OCI-LY3 (cell line): Measurements from ENCODE around the gene ADCYAP1.

Source experiments
- H2AFZ ChIP-seq: fragments of 200-600, 300-600 bp; shearing (Covaris generic); 2 replicates; pipeline ENCODE4 v1.6.0; 2014; ENCODE audit warnings: antibody characterized with exemption, low read depth, low read length
- H3K27ac ChIP-seq: fragments of 200-600, 300-600 bp; sonication (generic); 2 replicates; pipeline ENCODE4 v1.5.1; 2014; ENCODE audit warnings: mild to moderate bottlenecking, low read length, moderate library complexity, mixed read lengths
- H3K27me3 ChIP-seq: fragments of 200-600, 300-600 bp; sonication (generic); 2 replicates; pipeline ENCODE4 v1.6.1; 2014; ENCODE audit warnings: low read depth, low read length, mixed read lengths
- H3K36me3 ChIP-seq: fragments of 200-600, 300-600 bp; sonication (generic); replicated peaks from 2 replicates; pipeline ENCODE3; 2014; ENCODE audit warnings: low read depth, low read length, mixed read lengths
- H3K4me1 ChIP-seq: fragments of 300-600, 200-600 bp; sonication (generic); 2 replicates; pipeline ENCODE4 v1.6.1; 2014; ENCODE audit warnings: low read length, mixed read lengths
- H3K4me2 ChIP-seq: fragments of 200-600, 300-600 bp; sonication (generic); 2 replicates; pipeline ENCODE4 v1.6.1; 2014; ENCODE audit warnings: low read length, mixed read lengths
- H3K4me3 ChIP-seq: fragments of 300-600, 200-600 bp; sonication (generic); 2 replicates; pipeline ENCODE4 v1.5.1; 2014; ENCODE audit warnings: antibody characterized with exemption, mild to moderate bottlenecking, low read length, moderate library complexity
- H3K79me2 ChIP-seq: fragments of 300-600, 200-600 bp; shearing (Covaris generic); 2 replicates; pipeline ENCODE4 v1.6.1; 2014; ENCODE audit warnings: mild to moderate bottlenecking, low read length, mixed read lengths
- H3K9ac ChIP-seq: fragments of 300-600, 200-600 bp; shearing (Covaris generic); 2 replicates; pipeline ENCODE4 v1.6.0; 2014; ENCODE audit warnings: mild to moderate bottlenecking, low read length, moderate library complexity
- H3K9me3 ChIP-seq: fragments of 200-600, 300-600 bp; shearing (Covaris generic); 2 replicates; pipeline ENCODE4 v1.6.1; 2014; ENCODE audit warnings: low read length, mixed read lengths; ENCODE audit not compliant: insufficient read depth
- H4K20me1 ChIP-seq: fragments of 200-600, 300-600 bp; sonication (generic); 2 replicates; pipeline ENCODE4 v1.6.1; 2016; ENCODE audit warnings: low read length, mixed read lengths; ENCODE audit not compliant: insufficient read depth
- EZH2phosphoT487 ChIP-seq: fragments of 200-600 bp; shearing (Covaris generic); IDR thresholded peaks from 2 replicates; pipeline ENCODE4 v1.6.1; 2018; ENCODE audit warnings: antibody characterized with exemption, mixed run types, low read depth
- TF ChIP-seq, protein P1 (sequence below): fragments of 200-600, 300-600 bp; sonication (generic); IDR thresholded peaks from 2 replicates; pipeline ENCODE4 v1.5.1; 2014; ENCODE audit warnings: antibody characterized with exemption, low read length, low read depth

ADCYAP1 gene

GRCh38 chr18:910247-910646 lies 5.6 kb downstream of the ADCYAP1 start:
- TF ChIP-seq, protein P1, sequence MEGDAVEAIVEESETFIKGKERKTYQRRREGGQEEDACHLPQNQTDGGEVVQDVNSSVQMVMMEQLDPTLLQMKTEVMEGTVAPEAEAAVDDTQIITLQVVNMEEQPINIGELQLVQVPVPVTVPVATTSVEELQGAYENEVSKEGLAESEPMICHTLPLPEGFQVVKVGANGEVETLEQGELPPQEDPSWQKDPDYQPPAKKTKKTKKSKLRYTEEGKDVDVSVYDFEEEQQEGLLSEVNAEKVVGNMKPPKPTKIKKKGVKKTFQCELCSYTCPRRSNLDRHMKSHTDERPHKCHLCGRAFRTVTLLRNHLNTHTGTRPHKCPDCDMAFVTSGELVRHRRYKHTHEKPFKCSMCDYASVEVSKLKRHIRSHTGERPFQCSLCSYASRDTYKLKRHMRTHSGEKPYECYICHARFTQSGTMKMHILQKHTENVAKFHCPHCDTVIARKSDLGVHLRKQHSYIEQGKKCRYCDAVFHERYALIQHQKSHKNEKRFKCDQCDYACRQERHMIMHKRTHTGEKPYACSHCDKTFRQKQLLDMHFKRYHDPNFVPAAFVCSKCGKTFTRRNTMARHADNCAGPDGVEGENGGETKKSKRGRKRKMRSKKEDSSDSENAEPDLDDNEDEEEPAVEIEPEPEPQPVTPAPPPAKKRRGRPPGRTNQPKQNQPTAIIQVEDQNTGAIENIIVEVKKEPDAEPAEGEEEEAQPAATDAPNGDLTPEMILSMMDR, result no peak
- no peak for TF ChIP-seq EZH2phosphoT487
- Histone ChIP-seq H3K4me3 (no peak overlapping the region), H3K27ac (no peak overlapping the region), H3K9ac (no peak overlapping the region), H3K36me3 (no peaks in the 10 kb centered on the region), H4K20me1 (no peaks in the 10 kb centered on the region), H3K9me3 (no peaks in the 10 kb centered on the region), H3K4me1 (no peaks in the 10 kb centered on the region), H2AFZ (no peak overlapping the region), H3K27me3 (no peaks in the 10 kb centered on the region), H3K4me2 (no peak overlapping the region), H3K79me2 (no peaks in the 10 kb centered on the region)

DNA sequence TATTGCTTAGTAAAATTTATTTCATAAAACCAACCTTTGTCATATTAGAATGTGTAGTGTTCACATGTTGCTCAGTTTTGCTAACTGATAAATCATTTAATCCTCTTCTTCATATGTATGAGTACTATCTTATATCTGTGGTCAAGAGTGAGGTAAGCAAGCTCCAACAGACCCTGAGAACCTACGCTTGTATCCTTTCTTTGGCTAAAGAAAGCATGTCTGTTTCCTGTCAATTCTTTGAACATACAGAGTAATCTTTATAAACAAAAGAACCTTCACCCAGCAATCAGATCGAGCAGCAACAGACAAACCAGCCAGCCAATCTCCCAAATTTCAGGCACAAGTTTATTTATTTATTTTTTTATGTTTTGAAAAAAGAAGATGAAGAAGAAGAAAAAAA lies 6.4 kb downstream of the ADCYAP1 start:
- Histone ChIP-seq H2AFZ (no peak overlapping the region), H3K27ac (no peak overlapping the region), H4K20me1 (no peaks in the 10 kb centered on the region), H3K27me3 (no peaks in the 10 kb centered on the region), H3K4me2 (no peak overlapping the region), H3K36me3 (no peaks in the 10 kb centered on the region), H3K9me3 (no peaks in the 10 kb centered on the region), H3K4me1 (no peaks in the 10 kb centered on the region), H3K79me2 (no peaks in the 10 kb centered on the region), H3K9ac (no peak overlapping the region), H3K4me3 (no peak overlapping the region)
- TF ChIP-seq EZH2phosphoT487, result no peak
- TF ChIP-seq, protein P1, result no peak

- H3K4me2 ChIP-seq, result no peak overlapping the region
- H3K27me3 ChIP-seq, result no peaks in the 10 kb centered on the region
- H3K36me3 ChIP-seq, result no peaks in the 10 kb centered on the region
- H3K79me2 ChIP-seq, result no peaks in the 10 kb centered on the region
- H3K9me3 ChIP-seq, result no peaks in the 10 kb centered on the region
- H3K4me1 ChIP-seq, result no peaks in the 10 kb centered on the region
- no peak overlapping the region for H3K9ac ChIP-seq
- TF ChIP-seq EZH2phosphoT487, result no peak
- TF ChIP-seq, protein P1, result no peak
- H4K20me1 ChIP-seq, result no peaks in the 10 kb centered on the region
- H3K4me3 ChIP-seq, result no peak overlapping the region
- no peak overlapping the region for H3K27ac ChIP-seq
- no peak overlapping the region for H2AFZ ChIP-seq
These were observed 6.8 kb downstream of the ADCYAP1 start for GRCh38 chr18:911486-911885.

- Histone ChIP-seq H3K4me3 (no peak overlapping the region), H3K9ac (no peak overlapping the region), H2AFZ (no peak overlapping the region), H3K4me1 (no peaks in the 10 kb centered on the region), H3K27ac (no peak overlapping the region), H3K79me2 (no peaks in the 10 kb centered on the region), H3K9me3 (no peaks in the 10 kb centered on the region), H3K4me2 (no peak overlapping the region), H4K20me1 (no peaks in the 10 kb centered on the region), H3K27me3 (no peaks in the 10 kb centered on the region), H3K36me3 (no peaks in the 10 kb centered on the region)
- no peak for TF ChIP-seq EZH2phosphoT487
- TF ChIP-seq, protein P1, result no peak
These were observed 11.9 kb downstream of the ADCYAP1 start for GRCh38 chr18:916562-916961.
